Vein endothelial cell (primary cell): ENCODE results near the gene PHKA2. TPM values are rescaled to one million over a fixed set of nuclear protein-coding genes. Genes with fewer than 3 reads are reported as not detected.

ENCODE experiments used
- small RNA-seq: library from RNA; depleted of rRNA; stranded (forward); fragments of <200 nt; gene quantifications from one replicate; pipeline ENCODE3, GENCODE V24; 2012
- total RNA-seq: library from RNA; depleted of rRNA; stranded (reverse); fragments of >200 nt; gene quantifications from 2 replicates; pipeline ENCODE4 v1.2.3, GENCODE V29; 2012

PHKA2 gene
- 8.5 and 10.0 TPM in 2 replicates for total RNA-seq

GRCh38 chrX:18983666-18984380, at the start of gene PHKA2:
TSS of gene PHKA2 (minus strand) at chrX:18984114. CDS start at chrX:18983932, 182 bp downstream.

Small RNA genes lying within 50 kb of the gene (small RNA-seq; reads per million reads assigned to genes)
- not detected for gene RN7SL48P

Other genes starting within 250 kb of the PHKA2 start
- not detected in 2 replicates for gene ADGRG2, start 138.4 kb upstream of the PHKA2 start, total RNA-seq